Body of pancreas (tissue), 4 donors: ENCODE data around the gene LSP1. TPM values are rescaled to one million over a fixed set of nuclear protein-coding genes. Genes with fewer than 3 reads are reported as not detected.
"Not testable (repeated sequence)": the region's sequence is repeated elsewhere in the genome, so short reads cannot be mapped to it uniquely, and the experiment has no call there.

ENCODE experiments used
- ATAC-seq: fragments of 150-250 bp; one replicate; pipeline ENCODE4 v1.9.1; 2016
- DNase-seq, 4 donors: peaks; one replicate each; pipeline ENCODE4 v3.0.0-alpha.2; 2019
- H3K27ac ChIP-seq, 4 donors: fragments of 200-600 bp; sonication (generic); 1 replicate in 3 of 4; 2 replicates in 1 of 4; pipeline versions ENCODE4 v1.5.1 to v1.6.1; 2016 to 2019; ENCODE audit warnings: mild to moderate bottlenecking in 1 of 4, mixed read lengths in 1 of 4, moderate library complexity in 1 of 4
- H3K27me3 ChIP-seq, 2 donors: fragments of 200-600 bp; sonication (generic); one replicate each; pipeline ENCODE4 v1.6.0; 2016; ENCODE audit warnings: mild to moderate bottlenecking in 1 of 2
- H3K36me3 ChIP-seq, 2 donors: fragments of 200-600 bp; sonication (generic); replicated peaks in 1 of 2; 2 replicates each; pipeline ENCODE4 v1.5.1; 2016; ENCODE audit warnings: low read depth in 2 of 2; ENCODE audit not compliant: insufficient read depth in 1 of 2
- H3K4me1 ChIP-seq: fragments of 200-600 bp; sonication (generic); one replicate; pipeline ENCODE4 v1.6.0; 2016
- H3K4me3 ChIP-seq, 2 donors: fragments of 200-600 bp; sonication (generic); 1 replicate in 1 of 2; 2 replicates in 1 of 2; pipeline ENCODE4 v1.5.1; 2016 to 2019
- H3K9me3 ChIP-seq, 3 donors: fragments of 200-600 bp; sonication (generic); 1 replicate in 2 of 3; 2 replicates in 1 of 3; pipeline ENCODE4 v1.5.1; 2016
- POLR2A ChIP-seq, 3 donors: fragments of 450-650 bp; IDR thresholded peaks; one replicate each; pipeline ENCODE4 v1.6.1; 2016; ENCODE audit warnings: antibody characterized with exemption in 3 of 3, mild to moderate bottlenecking in 2 of 3
- WGBS, 2 donors: methylation state at CpG; one replicate each; pipeline ENCODE4 v1.1.5; 2017; 5-methylcytosine and 5-hydroxymethylcytosine counted together
- intact Hi-C: fragments of 100-400 bp; cut with DNase I; formaldehyde crosslinking; loops from one replicate; pipeline ENCODE4 v1.15.1; 2023
- total RNA-seq, 2 donors: library from RNA; depleted of rRNA; stranded (reverse); fragments of >200 nt; gene quantifications; one replicate each; pipeline ENCODE4 v1.1.0, GENCODE V29; 2016
- TF ChIP-seq, protein P1 (sequence below), 7 experiments: fragments of 450-650 bp in 4 of 7; fragments of 200-600 bp in 3 of 7; sonication (generic) in 3 of 7; IDR thresholded peaks; one replicate each; pipeline ENCODE4 v1.5.1; 2016 to 2019; ENCODE audit warnings: antibody characterized with exemption in 7 of 7

The LSP1 gene
- total RNA-seq, 2 donors from 2014 or later = 9.9 to 11.5 TPM

DNA sequence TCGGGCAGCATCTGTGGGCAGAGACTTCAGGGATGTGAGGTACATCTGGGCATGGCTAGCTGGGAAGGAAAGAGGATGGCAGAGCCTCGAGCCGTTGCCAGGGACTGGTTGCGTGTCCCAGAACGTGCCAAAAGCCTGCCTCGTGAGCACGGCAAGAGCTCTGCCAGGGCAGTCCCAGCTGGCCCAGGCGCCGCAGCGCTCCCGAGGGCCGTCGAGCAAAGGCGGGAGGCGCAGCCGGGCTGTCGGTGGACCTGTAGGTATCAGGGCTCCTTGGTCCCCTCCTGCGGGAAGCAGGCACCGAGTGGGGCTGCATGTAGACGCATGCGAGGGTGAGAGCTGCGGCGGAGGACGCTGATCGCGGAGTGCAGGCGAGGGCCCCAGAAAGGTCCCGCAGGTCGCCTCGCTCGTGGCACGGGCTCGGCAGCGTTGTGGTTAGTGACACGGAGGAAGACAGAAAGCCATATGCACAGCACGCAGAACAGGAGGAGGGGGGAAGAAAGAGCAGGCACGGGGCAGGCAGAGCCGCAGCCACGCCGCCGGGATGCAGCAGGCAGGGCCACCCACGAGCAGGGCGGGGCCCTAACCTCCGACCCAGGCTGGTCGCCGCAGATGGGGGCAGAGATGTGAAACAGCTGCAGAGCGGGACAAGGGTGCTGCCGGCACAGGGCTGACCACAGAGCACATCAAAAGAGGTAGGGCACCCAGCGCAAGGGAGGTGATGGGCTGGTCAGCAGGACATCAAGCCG lies 18.0 kb downstream of the LSP1 start:
- Histone ChIP-seq H3K27me3 (no peaks in the 10 kb centered on the region), H3K27ac (peak overlapping the region in 1 of 4 donors; percentile 42), H3K4me1 (peaks cover 16% of the 10 kb centered on the region), H3K36me3 (no peaks in the 10 kb centered on the region), H3K4me3 (no peak overlapping the region), H3K9me3 (no peaks in the 10 kb centered on the region)
- DNase-seq (peak; percentile 64 to 76 (median 74)), ATAC-seq (peak; percentile 76)
- intact Hi-C loops = no loop called here
- TF ChIP-seq, protein P1, sequence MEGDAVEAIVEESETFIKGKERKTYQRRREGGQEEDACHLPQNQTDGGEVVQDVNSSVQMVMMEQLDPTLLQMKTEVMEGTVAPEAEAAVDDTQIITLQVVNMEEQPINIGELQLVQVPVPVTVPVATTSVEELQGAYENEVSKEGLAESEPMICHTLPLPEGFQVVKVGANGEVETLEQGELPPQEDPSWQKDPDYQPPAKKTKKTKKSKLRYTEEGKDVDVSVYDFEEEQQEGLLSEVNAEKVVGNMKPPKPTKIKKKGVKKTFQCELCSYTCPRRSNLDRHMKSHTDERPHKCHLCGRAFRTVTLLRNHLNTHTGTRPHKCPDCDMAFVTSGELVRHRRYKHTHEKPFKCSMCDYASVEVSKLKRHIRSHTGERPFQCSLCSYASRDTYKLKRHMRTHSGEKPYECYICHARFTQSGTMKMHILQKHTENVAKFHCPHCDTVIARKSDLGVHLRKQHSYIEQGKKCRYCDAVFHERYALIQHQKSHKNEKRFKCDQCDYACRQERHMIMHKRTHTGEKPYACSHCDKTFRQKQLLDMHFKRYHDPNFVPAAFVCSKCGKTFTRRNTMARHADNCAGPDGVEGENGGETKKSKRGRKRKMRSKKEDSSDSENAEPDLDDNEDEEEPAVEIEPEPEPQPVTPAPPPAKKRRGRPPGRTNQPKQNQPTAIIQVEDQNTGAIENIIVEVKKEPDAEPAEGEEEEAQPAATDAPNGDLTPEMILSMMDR (IDR thresholded peaks at IDR 0.05) = no peak
- no peak for TF ChIP-seq POLR2A (IDR thresholded peaks at IDR 0.05)
- 41 to 43% methylated on average over 48 to 50 of the region's 50 CpGs for whole genome bisulfite sequencing, 2 donors

DNA sequence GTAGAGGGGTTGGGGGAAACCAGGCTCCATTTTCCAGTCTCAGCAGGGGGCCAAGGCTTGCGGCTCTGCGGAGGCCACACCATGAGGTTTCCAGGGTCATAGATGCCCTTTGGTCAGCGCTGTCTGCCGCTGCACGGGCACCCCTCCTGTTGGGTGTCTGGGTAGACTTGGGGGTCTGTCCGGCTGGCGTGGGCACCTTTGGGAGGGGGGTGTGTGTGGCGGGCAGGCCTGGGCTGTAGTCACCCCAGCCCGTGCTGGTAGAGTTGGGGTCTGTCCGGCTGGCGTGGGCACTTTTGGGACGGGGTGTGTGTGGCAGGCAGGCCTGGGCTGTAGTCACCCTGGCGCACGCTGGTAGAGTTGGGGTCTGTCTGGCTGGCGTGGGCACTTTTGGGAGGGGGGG lies 18.6 kb downstream of the LSP1 start:
- intact Hi-C loops = no loop called here
- H3K27ac ChIP-seq = peak overlapping the region in 1 of 4 donors; percentile 42
- no peak for TF ChIP-seq POLR2A (IDR thresholded peaks at IDR 0.05)
- TF ChIP-seq, protein P1 (IDR thresholded peaks at IDR 0.05) = no peak
- peaks cover 23% of the 10 kb centered on the region for H3K4me1 ChIP-seq
- ATAC-seq (no peak), DNase-seq (no peak)
- no peak overlapping the region for H3K4me3 ChIP-seq
- H3K36me3 ChIP-seq = no peaks in the 10 kb centered on the region
- 72% methylated on average over 13 of the region's 15 CpGs; no CpG with 5 or more reads in 1 of the 2 donors for WGBS, 2 donors
- no peaks in the 10 kb centered on the region for H3K27me3 ChIP-seq
- H3K9me3 ChIP-seq = no peaks in the 10 kb centered on the region

DNA sequence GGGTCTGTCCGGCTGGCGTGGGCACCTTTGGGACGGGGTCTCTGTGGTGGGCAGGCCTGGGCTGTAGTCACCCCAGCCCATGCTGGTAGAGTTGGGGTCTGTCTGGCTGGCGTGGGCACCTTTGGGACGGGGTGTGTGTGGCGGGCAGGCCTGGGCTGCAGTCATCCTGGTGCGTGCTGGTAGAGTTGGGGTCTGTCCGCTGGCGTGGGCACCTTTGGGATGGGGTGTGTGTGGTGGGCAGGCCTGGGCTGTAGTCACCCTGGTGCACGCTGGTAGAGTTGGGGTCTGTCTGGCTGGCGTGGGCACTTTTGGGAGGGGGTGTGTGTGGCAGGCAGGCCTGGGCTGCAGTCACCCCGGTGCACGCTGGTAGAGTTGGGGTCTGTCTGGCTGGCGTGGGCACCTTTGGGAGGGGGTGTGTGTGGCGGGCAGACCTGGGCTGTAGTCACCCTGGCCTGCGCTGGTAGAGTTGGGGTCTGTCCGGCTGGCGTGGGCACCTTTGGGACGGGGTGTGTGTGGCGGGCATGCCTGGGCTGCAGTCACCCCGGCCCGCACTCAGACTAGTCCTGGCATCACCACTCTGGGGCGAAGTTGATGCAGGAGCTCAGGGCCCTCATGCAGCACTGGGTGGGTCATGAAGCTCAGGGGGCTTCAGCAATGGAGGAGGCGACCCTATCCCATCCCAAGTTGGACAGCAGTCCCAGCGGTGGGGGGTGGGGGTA lies 19.5 kb downstream of the LSP1 start:
- DNase-seq (no peak), ATAC-seq (no peak)
- peaks cover 31% of the 10 kb centered on the region for H3K4me1 ChIP-seq
- intact Hi-C loops = no loop called here
- no peak overlapping the region for H3K4me3 ChIP-seq
- H3K27me3 ChIP-seq = no peaks in the 10 kb centered on the region
- H3K9me3 ChIP-seq = no peaks in the 10 kb centered on the region
- H3K36me3 ChIP-seq = no peaks in the 10 kb centered on the region
- WGBS, 2 donors = 80 to 87% methylated on average over 11 to 23 of the region's 25 CpGs
- H3K27ac ChIP-seq = no peak overlapping the region
- TF ChIP-seq, protein P1 (IDR thresholded peaks at IDR 0.05) = no peak
- TF ChIP-seq POLR2A (IDR thresholded peaks at IDR 0.05) = no peak

DNA sequence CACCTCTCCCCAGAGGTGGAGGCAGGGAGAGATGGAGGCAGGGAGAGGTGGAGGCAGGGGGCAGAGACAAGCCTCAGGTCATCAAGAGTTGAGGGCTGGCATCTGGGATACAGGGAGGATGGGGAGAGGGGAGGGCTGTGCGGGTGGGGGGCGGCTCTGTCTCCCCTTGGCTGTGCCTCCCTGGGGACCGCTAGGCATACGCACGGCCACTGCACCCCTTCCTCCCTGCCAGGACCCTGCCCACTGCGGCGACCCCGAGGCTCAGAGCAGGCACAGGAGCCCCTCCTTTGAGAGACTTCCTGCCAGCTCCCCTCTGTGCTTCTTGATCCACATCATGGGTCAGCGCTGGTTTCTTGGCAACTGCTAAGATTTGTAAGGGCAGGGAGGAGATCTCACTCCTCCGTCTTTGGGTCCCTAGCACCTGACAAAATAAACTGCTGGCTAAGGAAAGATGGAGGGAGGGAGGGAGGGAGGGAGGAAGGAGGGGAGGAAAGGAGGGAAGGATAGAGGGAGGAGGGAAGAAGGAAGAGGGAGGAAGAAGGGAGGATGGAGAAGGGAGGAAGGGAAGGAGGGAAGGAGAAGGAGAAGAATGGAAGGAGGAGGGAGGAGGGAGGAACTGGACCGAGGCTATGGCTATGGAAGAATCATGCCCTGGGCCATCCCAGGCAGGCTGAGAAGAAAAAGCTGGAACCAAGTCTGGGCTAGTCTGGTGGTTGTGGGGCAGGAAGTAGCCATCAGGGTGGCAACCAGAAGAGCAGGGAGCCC lies 20.3 kb downstream of the LSP1 start:
- WGBS, 2 donors = 59% methylated on average over 11 of the region's 11 CpGs

GRCh38 chr11:1873813-1874150 lies 20.9 kb downstream of the LSP1 start:
- DNase-seq, H3K9me3 ChIP-seq, H3K36me3 ChIP-seq, H3K4me3 ChIP-seq, ATAC-seq, H3K27me3 ChIP-seq, intact Hi-C loops, H3K27ac ChIP-seq: not testable (repeated sequence)
- WGBS, 2 donors = 79 to 84% methylated on average over 11 to 16 of the region's 17 CpGs
- H3K4me1 ChIP-seq = peaks cover 33% of the 10 kb centered on the region

More for the DNA sequence above, 20.3 kb downstream of the LSP1 start:
- H3K4me3 ChIP-seq = no peak overlapping the region
- no peaks in the 10 kb centered on the region for H3K9me3 ChIP-seq
- H3K27ac ChIP-seq = no peak overlapping the region
- H3K4me1 ChIP-seq = peaks cover 33% of the 10 kb centered on the region
- ATAC-seq (no peak), DNase-seq (peak in 1 of 4 donors; percentile 1)
- intact Hi-C loops = no loop called here
- H3K27me3 ChIP-seq = no peaks in the 10 kb centered on the region
- TF ChIP-seq, protein P1 (IDR thresholded peaks at IDR 0.05) = no peak
- no peak for TF ChIP-seq POLR2A (IDR thresholded peaks at IDR 0.05)
- H3K36me3 ChIP-seq = no peaks in the 10 kb centered on the region

DNA sequence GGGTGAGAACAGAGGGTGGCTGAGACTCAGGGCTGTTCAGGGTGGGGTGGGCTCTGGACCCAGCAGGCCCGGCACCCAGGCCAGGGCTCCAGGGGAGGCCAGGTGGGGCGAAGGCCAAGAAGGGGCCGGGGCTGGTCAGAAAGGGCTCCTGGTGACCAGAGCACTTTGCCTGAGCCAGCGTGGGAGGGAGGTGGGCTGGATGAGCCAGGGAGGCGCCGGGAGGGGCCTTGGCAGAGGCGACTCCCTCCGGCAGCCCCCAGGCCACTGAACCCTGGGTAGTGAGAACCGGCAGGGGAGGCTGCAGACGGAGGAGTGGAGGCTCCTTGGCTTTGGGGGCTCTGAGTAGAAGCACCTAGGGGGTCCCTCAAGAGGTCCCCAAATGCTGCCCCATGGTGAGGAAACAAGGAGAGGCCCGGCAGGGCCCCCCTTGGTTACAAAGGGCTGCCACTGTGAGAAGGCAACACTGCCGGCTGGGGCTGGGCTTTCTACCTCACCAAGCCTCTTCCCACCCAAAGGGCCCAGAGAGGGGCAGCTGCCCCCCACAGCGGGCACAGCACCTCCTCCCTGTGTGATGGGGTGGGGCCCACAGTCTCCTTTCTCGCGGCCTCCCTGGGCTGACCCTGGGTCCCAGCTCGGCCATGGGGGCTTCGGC lies 21.7 kb downstream of the LSP1 start:
- DNase-seq = peak in 1 of 4 donors; percentile 4

More for the DNA sequence above, 21.7 kb downstream of the LSP1 start:
- not testable (repeated sequence) for H3K36me3 ChIP-seq, H3K27ac ChIP-seq, ATAC-seq, H3K4me3 ChIP-seq, H3K9me3 ChIP-seq, H3K27me3 ChIP-seq
- intact Hi-C loops = loop anchor here (5.0 kb wide), 1 partner anchor 47 kb away; no protein-coding TSS in a partner anchor
- 80 to 82% methylated on average over 11 to 14 of the region's 17 CpGs for WGBS, 2 donors
- peaks cover 33% of the 10 kb centered on the region for H3K4me1 ChIP-seq
